SK-N-SH (cell line): ENCODE measurements around the gene ISYNA1.
A peak's percentile ranks its signal among the peaks of the same experiment; 100 is the strongest.

ENCODE experiments used
- CHD2 ChIP-seq: fragments of 150-350 bp; IDR thresholded peaks from 2 replicates; pipeline ENCODE4 v1.6.1; 2018; ENCODE audit warnings: low read length; ENCODE audit not compliant: partially characterized antibody
- CTCF ChIP-seq: fragments of 200-600 bp; sonication (generic); IDR thresholded peaks from 2 replicates; pipeline ENCODE4 v1.6.1; 2017; ENCODE audit warnings: antibody characterized with exemption, mild to moderate bottlenecking, moderate library complexity
- EP300 ChIP-seq, 2 experiments: IDR thresholded peaks; 2 replicates each; pipeline versions ENCODE4 v1.4.0 to v1.6.1; 2012; ENCODE audit warnings: borderline replicate concordance in 1 of 2, low read depth in 1 of 2, low read length in 1 of 2
- POLR2AphosphoS5 ChIP-seq: IDR thresholded peaks from 2 replicates; pipeline ENCODE4 v1.6.1; 2012; ENCODE audit warnings: low read depth, low read length
- REST ChIP-seq: IDR thresholded peaks from 2 replicates; pipeline ENCODE4 v1.6.1; 2012; ENCODE audit warnings: mild to moderate bottlenecking, low read depth, low read length, moderate library complexity
- USF2 ChIP-seq: fragments of 150-350 bp; IDR thresholded peaks from 2 replicates; pipeline ENCODE4 v1.6.1; 2017; ENCODE audit warnings: antibody characterized with exemption, low read length, low read depth, borderline replicate concordance

- TF ChIP-seq CTCF: no peak
- TF ChIP-seq CHD2: peak; percentile 32
- TF ChIP-seq EP300 (IDR thresholded peaks at IDR 0.05; ENCODE audit: borderline replicate concordance in 1 of 2, low read depth in 1 of 2, low read length in 1 of 2): peak in 1 of 2 experiments; percentile 45; a peak in 1 of 4 replicates
- no peak for TF ChIP-seq USF2
- TF ChIP-seq REST: no peak
- peak; percentile 35; the same call in 1 of the 2 replicates for TF ChIP-seq POLR2AphosphoS5
Observed at GRCh38 chr19:18417250-18418028, 20.5 kb downstream of the ISYNA1 start.
